Measurements from ENCODE around the gene FOXI3.

DNA sequence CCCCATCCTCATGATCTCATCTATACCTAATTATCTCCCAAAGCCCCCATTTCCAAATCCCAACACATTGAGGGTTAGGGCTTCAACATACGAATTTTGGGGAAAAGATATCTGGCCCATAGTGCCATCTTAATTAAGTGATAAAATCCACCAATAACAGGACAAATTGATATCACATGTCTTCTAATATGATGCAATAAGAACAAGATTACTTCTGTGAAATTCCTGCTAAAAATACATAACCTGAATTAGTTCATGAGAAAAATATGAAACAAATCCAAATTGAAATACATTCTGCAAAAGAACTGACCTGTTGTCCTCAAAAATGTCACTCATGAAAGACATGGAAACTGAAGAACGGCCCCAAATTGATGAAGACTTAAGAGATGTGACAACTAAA is 28.8 kb downstream of the FOXI3 start:
- no peak for TF ChIP-seq POLR2A (IDR thresholded peaks at IDR 0.05)
- TF ChIP-seq, protein P1, sequence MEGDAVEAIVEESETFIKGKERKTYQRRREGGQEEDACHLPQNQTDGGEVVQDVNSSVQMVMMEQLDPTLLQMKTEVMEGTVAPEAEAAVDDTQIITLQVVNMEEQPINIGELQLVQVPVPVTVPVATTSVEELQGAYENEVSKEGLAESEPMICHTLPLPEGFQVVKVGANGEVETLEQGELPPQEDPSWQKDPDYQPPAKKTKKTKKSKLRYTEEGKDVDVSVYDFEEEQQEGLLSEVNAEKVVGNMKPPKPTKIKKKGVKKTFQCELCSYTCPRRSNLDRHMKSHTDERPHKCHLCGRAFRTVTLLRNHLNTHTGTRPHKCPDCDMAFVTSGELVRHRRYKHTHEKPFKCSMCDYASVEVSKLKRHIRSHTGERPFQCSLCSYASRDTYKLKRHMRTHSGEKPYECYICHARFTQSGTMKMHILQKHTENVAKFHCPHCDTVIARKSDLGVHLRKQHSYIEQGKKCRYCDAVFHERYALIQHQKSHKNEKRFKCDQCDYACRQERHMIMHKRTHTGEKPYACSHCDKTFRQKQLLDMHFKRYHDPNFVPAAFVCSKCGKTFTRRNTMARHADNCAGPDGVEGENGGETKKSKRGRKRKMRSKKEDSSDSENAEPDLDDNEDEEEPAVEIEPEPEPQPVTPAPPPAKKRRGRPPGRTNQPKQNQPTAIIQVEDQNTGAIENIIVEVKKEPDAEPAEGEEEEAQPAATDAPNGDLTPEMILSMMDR (IDR thresholded peaks at IDR 0.05): no peak
